GM23338 (cell line): ENCODE measurements around the gene SH2D1A.

Experiments used
- EZH2 ChIP-seq: fragments of 200-600 bp; sonication (generic); IDR thresholded peaks from one replicate; pipeline ENCODE4 v1.8.0; 2017; ENCODE audit warnings: antibody characterized with exemption, mild to moderate bottlenecking, low read depth; ENCODE audit not compliant: unreplicated experiment
- JUNB ChIP-seq: IDR thresholded peaks from one replicate; pipeline ENCODE4 v1.6.1; 2016; ENCODE audit warnings: antibody characterized with exemption; ENCODE audit not compliant: unreplicated experiment
- POLR2AphosphoS5 ChIP-seq: IDR thresholded peaks from 2 replicates; pipeline ENCODE4 v1.6.1; 2016; ENCODE audit warnings: antibody characterized with exemption, low read depth
- ZNF331 ChIP-seq: fragments of 250-450 bp; sonication (Bioruptor Pico); IDR thresholded peaks from 2 replicates; pipeline ENCODE4 v1.5.0; 2020; ENCODE audit warnings: low read depth, mild to moderate bottlenecking, moderate library complexity
- TF ChIP-seq, protein P1 (sequence below): fragments of 250-450 bp; sonication (Bioruptor Pico); IDR thresholded peaks from 2 replicates; pipeline ENCODE4 v1.5.0; 2020; ENCODE audit warnings: mild to moderate bottlenecking, moderate library complexity
- TF ChIP-seq, protein P2 (sequence below): IDR thresholded peaks from 2 replicates; pipeline ENCODE4 v1.6.1; 2016; ENCODE audit warnings: antibody characterized with exemption
- TF ChIP-seq, protein P3 (sequence below), 2 experiments: fragments of 200-600 bp in 1 of 2; sonication (generic) in 1 of 2; conservative IDR thresholded peaks; 2 replicates each; pipeline versions ENCODE4 v1.5.1 to v1.6.1; 2016 to 2017; ENCODE audit warnings: antibody characterized with exemption in 2 of 2, low read depth in 2 of 2, mild to moderate bottlenecking in 2 of 2, moderate library complexity in 1 of 2
- TF ChIP-seq, protein P4 (sequence below): IDR thresholded peaks from one replicate; pipeline ENCODE4 v1.6.1; 2018; ENCODE audit warnings: antibody characterized with exemption; ENCODE audit not compliant: unreplicated experiment

DNA sequence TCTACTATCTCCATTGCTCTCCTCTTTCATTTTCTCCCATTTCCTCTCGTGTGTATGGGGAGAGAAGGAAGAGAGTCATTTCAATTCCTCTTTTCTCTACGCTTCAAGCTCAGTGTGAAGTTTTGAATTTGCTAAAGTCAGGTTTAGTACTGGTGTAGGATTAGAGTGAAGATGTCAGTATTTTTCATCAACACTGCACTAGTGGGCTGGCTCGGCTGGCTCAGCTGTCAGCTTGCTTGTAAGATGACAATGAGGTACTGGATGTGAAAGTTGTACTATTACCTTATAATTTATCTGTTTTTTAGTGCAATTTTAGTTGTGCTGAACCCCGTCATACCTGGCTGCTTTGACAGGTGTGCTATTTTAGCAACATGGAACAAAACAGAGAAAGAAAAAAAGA lies 2.1 kb upstream of the SH2D1A start:
- TF ChIP-seq, protein P1, sequence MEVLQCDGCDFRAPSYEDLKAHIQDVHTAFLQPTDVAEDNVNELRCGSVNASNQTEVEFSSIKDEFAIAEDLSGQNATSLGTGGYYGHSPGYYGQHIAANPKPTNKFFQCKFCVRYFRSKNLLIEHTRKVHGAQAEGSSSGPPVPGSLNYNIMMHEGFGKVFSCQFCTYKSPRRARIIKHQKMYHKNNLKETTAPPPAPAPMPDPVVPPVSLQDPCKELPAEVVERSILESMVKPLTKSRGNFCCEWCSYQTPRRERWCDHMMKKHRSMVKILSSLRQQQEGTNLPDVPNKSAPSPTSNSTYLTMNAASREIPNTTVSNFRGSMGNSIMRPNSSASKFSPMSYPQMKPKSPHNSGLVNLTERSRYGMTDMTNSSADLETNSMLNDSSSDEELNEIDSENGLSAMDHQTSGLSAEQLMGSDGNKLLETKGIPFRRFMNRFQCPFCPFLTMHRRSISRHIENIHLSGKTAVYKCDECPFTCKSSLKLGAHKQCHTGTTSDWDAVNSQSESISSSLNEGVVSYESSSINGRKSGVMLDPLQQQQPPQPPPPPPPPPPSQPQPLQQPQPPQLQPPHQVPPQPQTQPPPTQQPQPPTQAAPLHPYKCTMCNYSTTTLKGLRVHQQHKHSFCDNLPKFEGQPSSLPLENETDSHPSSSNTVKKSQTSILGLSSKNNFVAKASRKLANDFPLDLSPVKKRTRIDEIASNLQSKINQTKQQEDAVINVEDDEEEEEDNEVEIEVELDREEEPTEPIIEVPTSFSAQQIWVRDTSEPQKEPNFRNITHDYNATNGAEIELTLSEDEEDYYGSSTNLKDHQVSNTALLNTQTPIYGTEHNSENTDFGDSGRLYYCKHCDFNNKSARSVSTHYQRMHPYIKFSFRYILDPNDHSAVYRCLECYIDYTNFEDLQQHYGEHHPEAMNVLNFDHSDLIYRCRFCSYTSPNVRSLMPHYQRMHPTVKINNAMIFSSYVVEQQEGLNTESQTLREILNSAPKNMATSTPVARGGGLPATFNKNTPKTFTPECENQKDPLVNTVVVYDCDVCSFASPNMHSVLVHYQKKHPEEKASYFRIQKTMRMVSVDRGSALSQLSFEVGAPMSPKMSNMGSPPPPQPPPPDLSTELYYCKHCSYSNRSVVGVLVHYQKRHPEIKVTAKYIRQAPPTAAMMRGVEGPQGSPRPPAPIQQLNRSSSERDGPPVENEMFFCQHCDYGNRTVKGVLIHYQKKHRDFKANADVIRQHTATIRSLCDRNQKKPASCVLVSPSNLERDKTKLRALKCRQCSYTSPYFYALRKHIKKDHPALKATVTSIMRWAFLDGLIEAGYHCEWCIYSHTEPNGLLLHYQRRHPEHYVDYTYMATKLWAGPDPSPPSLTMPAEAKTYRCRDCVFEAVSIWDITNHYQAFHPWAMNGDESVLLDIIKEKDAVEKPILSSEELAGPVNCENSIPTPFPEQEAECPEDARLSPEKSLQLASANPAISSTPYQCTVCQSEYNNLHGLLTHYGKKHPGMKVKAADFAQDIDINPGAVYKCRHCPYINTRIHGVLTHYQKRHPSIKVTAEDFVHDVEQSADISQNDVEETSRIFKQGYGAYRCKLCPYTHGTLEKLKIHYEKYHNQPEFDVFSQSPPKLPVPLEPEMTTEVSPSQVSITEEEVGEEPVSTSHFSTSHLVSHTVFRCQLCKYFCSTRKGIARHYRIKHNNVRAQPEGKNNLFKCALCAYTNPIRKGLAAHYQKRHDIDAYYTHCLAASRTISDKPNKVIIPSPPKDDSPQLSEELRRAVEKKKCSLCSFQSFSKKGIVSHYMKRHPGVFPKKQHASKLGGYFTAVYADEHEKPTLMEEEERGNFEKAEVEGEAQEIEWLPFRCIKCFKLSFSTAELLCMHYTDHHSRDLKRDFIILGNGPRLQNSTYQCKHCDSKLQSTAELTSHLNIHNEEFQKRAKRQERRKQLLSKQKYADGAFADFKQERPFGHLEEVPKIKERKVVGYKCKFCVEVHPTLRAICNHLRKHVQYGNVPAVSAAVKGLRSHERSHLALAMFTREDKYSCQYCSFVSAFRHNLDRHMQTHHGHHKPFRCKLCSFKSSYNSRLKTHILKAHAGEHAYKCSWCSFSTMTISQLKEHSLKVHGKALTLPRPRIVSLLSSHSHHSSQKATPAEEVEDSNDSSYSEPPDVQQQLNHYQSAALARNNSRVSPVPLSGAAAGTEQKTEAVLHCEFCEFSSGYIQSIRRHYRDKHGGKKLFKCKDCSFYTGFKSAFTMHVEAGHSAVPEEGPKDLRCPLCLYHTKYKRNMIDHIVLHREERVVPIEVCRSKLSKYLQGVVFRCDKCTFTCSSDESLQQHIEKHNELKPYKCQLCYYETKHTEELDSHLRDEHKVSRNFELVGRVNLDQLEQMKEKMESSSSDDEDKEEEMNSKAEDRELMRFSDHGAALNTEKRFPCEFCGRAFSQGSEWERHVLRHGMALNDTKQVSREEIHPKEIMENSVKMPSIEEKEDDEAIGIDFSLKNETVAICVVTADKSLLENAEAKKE (CRISPR knock-in tag) = no peak
- TF ChIP-seq EZH2 (no peak), JUNB (no peak), POLR2AphosphoS5 (no peak), ZNF331 (CRISPR knock-in tag) (no peak)
- TF ChIP-seq, protein P2, sequence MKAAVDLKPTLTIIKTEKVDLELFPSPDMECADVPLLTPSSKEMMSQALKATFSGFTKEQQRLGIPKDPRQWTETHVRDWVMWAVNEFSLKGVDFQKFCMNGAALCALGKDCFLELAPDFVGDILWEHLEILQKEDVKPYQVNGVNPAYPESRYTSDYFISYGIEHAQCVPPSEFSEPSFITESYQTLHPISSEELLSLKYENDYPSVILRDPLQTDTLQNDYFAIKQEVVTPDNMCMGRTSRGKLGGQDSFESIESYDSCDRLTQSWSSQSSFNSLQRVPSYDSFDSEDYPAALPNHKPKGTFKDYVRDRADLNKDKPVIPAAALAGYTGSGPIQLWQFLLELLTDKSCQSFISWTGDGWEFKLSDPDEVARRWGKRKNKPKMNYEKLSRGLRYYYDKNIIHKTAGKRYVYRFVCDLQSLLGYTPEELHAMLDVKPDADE = no peak
- TF ChIP-seq, protein P3, sequence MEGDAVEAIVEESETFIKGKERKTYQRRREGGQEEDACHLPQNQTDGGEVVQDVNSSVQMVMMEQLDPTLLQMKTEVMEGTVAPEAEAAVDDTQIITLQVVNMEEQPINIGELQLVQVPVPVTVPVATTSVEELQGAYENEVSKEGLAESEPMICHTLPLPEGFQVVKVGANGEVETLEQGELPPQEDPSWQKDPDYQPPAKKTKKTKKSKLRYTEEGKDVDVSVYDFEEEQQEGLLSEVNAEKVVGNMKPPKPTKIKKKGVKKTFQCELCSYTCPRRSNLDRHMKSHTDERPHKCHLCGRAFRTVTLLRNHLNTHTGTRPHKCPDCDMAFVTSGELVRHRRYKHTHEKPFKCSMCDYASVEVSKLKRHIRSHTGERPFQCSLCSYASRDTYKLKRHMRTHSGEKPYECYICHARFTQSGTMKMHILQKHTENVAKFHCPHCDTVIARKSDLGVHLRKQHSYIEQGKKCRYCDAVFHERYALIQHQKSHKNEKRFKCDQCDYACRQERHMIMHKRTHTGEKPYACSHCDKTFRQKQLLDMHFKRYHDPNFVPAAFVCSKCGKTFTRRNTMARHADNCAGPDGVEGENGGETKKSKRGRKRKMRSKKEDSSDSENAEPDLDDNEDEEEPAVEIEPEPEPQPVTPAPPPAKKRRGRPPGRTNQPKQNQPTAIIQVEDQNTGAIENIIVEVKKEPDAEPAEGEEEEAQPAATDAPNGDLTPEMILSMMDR (conservative IDR thresholded peaks at IDR 0.05; ENCODE audit: low read depth in 2 of 2) = no peak
- TF ChIP-seq, protein P4, sequence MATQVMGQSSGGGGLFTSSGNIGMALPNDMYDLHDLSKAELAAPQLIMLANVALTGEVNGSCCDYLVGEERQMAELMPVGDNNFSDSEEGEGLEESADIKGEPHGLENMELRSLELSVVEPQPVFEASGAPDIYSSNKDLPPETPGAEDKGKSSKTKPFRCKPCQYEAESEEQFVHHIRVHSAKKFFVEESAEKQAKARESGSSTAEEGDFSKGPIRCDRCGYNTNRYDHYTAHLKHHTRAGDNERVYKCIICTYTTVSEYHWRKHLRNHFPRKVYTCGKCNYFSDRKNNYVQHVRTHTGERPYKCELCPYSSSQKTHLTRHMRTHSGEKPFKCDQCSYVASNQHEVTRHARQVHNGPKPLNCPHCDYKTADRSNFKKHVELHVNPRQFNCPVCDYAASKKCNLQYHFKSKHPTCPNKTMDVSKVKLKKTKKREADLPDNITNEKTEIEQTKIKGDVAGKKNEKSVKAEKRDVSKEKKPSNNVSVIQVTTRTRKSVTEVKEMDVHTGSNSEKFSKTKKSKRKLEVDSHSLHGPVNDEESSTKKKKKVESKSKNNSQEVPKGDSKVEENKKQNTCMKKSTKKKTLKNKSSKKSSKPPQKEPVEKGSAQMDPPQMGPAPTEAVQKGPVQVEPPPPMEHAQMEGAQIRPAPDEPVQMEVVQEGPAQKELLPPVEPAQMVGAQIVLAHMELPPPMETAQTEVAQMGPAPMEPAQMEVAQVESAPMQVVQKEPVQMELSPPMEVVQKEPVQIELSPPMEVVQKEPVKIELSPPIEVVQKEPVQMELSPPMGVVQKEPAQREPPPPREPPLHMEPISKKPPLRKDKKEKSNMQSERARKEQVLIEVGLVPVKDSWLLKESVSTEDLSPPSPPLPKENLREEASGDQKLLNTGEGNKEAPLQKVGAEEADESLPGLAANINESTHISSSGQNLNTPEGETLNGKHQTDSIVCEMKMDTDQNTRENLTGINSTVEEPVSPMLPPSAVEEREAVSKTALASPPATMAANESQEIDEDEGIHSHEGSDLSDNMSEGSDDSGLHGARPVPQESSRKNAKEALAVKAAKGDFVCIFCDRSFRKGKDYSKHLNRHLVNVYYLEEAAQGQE = no peak
